Cardiac fibroblast (primary cell): ENCODE results near the gene MAN1B1.

ENCODE experiments used
- DNase-seq, 2 donors: peaks; one replicate each; pipeline versions ENCODE4 v3.0.0 to v3.0.0-alpha.2; 2010; ENCODE audit warnings: low read depth in 2 of 2
- H3K4me3 ChIP-seq, 2 donors: replicated peaks in 1 of 2; 1 replicate in 1 of 2; 2 replicates in 1 of 2; pipeline ENCODE4 v1.5.1; 2011; ENCODE audit warnings: low read depth in 2 of 2, low read length in 2 of 2, mild to moderate bottlenecking in 2 of 2, moderate library complexity in 1 of 2
- CTCF ChIP-seq: IDR thresholded peaks from one replicate; pipeline ENCODE4 v1.5.1; 2011; ENCODE audit warnings: low read depth, mild to moderate bottlenecking, low read length, inconsistent platforms

The MAN1B1 gene

DNA sequence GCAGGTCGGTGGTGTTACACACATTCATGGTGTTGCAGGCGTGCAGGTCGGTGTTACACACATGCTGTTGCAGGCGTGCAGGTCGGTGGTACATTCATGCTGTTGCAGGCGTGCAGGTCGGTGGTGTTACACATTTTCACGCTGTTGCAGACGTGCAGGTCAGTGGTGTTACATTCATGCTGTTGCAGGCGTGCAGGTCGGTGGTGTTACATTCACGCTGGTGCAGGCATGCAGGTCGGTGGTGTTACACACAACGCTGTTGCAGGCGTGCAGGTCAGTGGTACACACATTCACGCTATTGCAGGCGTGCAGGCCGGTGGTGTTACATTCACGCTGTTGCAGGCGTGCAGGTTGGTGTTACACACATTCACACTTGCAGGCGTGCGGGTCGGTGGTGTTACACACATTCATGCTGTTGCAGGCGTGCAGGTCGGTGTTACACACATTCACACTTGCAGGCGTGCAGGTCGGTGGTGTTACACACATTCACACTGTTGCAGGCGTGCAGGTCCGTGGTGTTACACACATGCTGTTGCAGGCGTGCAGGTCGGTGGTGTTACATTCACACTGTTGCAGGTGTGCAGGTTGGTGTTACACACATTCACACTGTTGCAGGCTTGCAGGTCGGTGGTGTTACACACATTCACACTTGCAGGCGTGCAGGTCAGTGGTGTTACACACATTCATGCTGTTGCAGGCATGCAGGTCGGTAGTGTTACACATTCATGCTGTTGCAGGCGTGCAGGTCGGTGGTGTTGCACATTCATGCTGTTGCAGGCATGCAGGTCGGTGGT lies 16.6 kb downstream of the MAN1B1 start:
- H3K4me3 ChIP-seq: no peak overlapping the region
- TF ChIP-seq CTCF: no peak
- DNase-seq: no peak

GRCh38 chr9:137105814-137106661 lies 19.3 kb downstream of the MAN1B1 start:
- TF ChIP-seq CTCF: no peak

DNA sequence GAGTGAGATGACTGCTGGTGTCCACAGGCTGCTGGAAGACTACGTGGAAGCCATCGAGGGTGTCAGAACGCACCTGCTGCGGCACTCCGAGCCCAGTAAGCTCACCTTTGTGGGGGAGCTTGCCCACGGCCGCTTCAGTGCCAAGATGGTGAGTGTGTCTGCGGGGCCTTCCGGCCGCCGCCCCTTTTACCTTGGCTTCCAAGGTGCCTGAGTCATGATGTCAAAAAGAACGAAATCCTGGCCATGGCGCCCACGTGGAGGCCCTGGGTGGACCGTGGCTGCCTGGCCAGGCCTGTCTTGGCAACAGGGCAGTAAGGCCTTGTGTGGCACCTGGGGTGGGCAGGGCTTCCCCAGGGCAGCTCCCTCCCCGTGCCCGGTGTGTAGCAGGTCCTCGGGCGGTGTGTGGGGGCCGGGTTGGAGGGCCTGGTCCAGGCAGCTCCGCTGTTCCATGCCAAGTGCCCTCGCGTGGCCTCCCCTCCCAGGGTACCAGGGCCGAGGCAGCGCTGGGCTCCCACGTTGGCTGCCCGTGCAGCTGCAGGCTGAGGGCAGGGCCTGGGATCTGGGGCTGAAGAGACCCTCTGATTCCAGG lies 20.0 kb downstream of the MAN1B1 start:
- TF ChIP-seq CTCF: no peak
- DNase-seq: no peak
- no peak overlapping the region for H3K4me3 ChIP-seq

More at GRCh38 chr9:137105814-137106661, 19.3 kb downstream of the MAN1B1 start:
- DNase-seq: no peak
- H3K4me3 ChIP-seq: no peak overlapping the region

GRCh38 chr9:137107312-137107921 lies 20.6 kb downstream of the MAN1B1 start:
- no peak overlapping the region for H3K4me3 ChIP-seq
- no peak for DNase-seq
- TF ChIP-seq CTCF: no peak

GRCh38 chr9:137107982-137108381 lies 21.2 kb downstream of the MAN1B1 start:
- no peak for TF ChIP-seq CTCF
- DNase-seq: no peak

GRCh38 chr9:137108608-137109249 lies 21.9 kb downstream of the MAN1B1 start:
- no peak for TF ChIP-seq CTCF
- H3K4me3 ChIP-seq: no peak overlapping the region
- no peak for DNase-seq

More at GRCh38 chr9:137107982-137108381, 21.2 kb downstream of the MAN1B1 start:
- H3K4me3 ChIP-seq: no peak overlapping the region
